CD4-positive, alpha-beta T cell (primary cell): ENCODE measurements around the gene RHOD. TPM values are rescaled to one million over a fixed set of nuclear protein-coding genes. Genes with fewer than 3 reads are reported as not detected.

Source experiments
- ATAC-seq: fragments of 200-7000 bp; cut with Tn5 transposase; one replicate; pipeline ENCODE4 v1.10.0; 2022; ENCODE audit warnings: mild to moderate bottlenecking; ENCODE audit not compliant: poor library complexity
- CTCF ChIA-PET: fragments of 350-600 bp; sonication (Branson Sonifier 250); formaldehyde crosslinking; loops from one replicate; lab custom pipeline; 2021; ENCODE audit warnings: antibody characterized with exemption, inconsistent platforms; lab: Charles Lee
- POLR2A ChIA-PET: fragments of 350-600 bp; sonication (Branson Sonifier 250); formaldehyde crosslinking; loops from one replicate; lab custom pipeline; 2021; ENCODE audit warnings: antibody characterized with exemption, inconsistent platforms; lab: Charles Lee
- DNase-seq, 14 experiments: peaks; one replicate each; pipeline ENCODE4 v3.0.0-alpha.2; 2013 to 2020; ENCODE audit warnings: mixed read lengths in 2 of 14
- H3K27ac ChIP-seq, 2 donors: one replicate each; pipeline versions ENCODE4 v1.5.1 to v1.7.0; 2013; ENCODE audit warnings: low read length in 2 of 2, low read depth in 1 of 2, mild to moderate bottlenecking in 1 of 2
- H3K27me3 ChIP-seq, 2 experiments: 1 replicate in 1 of 2; 2 replicates in 1 of 2; pipeline versions ENCODE4 v1.6.1 to v1.7.0; 2013; ENCODE audit warnings: low read length in 2 of 2, control low read depth in 1 of 2, mild to moderate bottlenecking in 1 of 2, moderate library complexity in 1 of 2; ENCODE audit not compliant: insufficient read depth in 2 of 2, control insufficient read depth in 1 of 2
- H3K36me3 ChIP-seq: one replicate; pipeline ENCODE4 v1.6.1; 2013; ENCODE audit warnings: low read length, control low read depth; ENCODE audit not compliant: insufficient read depth
- H3K4me1 ChIP-seq: one replicate; pipeline ENCODE4 v1.6.1; 2013; ENCODE audit warnings: low read length, control low read depth; ENCODE audit not compliant: insufficient read depth
- H3K4me3 ChIP-seq: one replicate; pipeline ENCODE4 v1.5.1; 2013; ENCODE audit warnings: mild to moderate bottlenecking, low read length, moderate library complexity
- H3K9me3 ChIP-seq, 2 experiments: 1 replicate in 1 of 2; 2 replicates in 1 of 2; pipeline versions ENCODE4 v1.6.1 to v1.7.0; 2013; ENCODE audit warnings: low read length in 2 of 2, mild to moderate bottlenecking in 2 of 2, control low read depth in 1 of 2, moderate library complexity in 1 of 2; ENCODE audit not compliant: control insufficient read depth in 1 of 2, insufficient read depth in 1 of 2
- H3K27ac Mint-ChIP-seq: one replicate; pipeline ENCODE4 v1.8.0; 2020; ENCODE audit warnings: mixed read lengths
- H3K27me3 Mint-ChIP-seq: one replicate; pipeline ENCODE4 v1.8.0; 2021; ENCODE audit warnings: mixed read lengths
- H3K36me3 Mint-ChIP-seq: one replicate; pipeline ENCODE4 v1.8.0; 2021; ENCODE audit warnings: low read depth, mixed read lengths
- H3K4me1 Mint-ChIP-seq: one replicate; pipeline ENCODE4 v1.8.0; 2021; ENCODE audit warnings: low read depth, mixed read lengths
- H3K4me3 Mint-ChIP-seq: one replicate; pipeline ENCODE4 v1.8.0; 2020; ENCODE audit warnings: mild to moderate bottlenecking, mixed read lengths
- H3K9me3 Mint-ChIP-seq: one replicate; pipeline ENCODE4 v1.8.0; 2020; ENCODE audit warnings: mixed read lengths
- intact Hi-C, 2 experiments: fragments of 100-400 bp; cut with DNase I in 1 of 2; cut with micrococcal nuclease in 1 of 2; formaldehyde crosslinking; loops; one replicate each; pipeline versions ENCODE4 v1.15.1 to v1.9.0; 2023 to 2025; cut with DNase I, micrococcal nuclease
- total RNA-seq, 174 experiments: library from RNA in 2 of 174; stranded (reverse) in 2 of 174; gene quantifications; one replicate each; pipeline ENCODE4 v1.2.3 and lab custom pipeline; 2021 to 2026
- TF ChIP-seq, protein P1 (sequence below): fragments of 200-600 bp; IDR thresholded peaks from one replicate; pipeline ENCODE4 v1.8.0; 2022; ENCODE audit warnings: antibody characterized with exemption, mild to moderate bottlenecking

Gene RHOD
- total RNA-seq, 2 experiments from 2014 or later, result not detected

DNA sequence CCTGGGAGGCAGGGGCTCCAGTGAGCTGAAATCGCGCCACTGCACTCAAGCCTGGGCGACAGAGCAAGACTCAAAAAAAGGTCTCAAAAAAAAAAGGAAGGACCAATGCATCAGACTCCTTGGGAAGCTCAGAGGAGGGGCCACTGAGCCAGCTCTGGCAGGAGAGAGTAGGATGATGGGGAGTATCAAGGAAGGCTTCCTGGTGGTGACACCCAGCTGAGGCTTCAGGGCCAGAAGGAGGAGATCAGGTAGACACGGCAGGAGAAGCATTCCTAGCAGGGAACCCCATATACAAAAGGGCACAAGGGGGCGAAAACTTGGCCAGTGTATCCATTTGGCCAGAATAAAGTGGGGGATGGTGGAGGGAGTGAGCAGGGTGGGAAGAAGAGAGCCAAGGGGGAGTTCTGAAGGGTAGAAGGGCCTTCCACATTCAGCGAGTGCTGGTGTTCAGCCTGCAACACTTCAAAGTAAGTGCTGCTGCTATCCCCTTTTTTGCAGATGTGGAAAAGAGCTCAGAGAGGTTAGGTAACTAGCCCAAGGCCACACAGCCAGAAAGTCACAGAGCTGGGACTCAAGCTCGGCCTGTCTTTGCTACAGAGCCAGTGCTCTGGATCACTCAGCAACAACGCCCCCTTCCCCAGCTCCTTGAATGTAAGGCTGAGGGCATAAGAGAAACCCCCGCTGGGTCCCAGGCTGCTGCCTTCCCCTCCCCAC lies 5.3 kb upstream of the RHOD start:
- no peak overlapping the region for H3K4me3 Mint-ChIP-seq
- no peaks in the 10 kb centered on the region for H3K36me3 Mint-ChIP-seq
- POLR2A ChIA-PET, result no interaction called here
- DNase-seq (no peak), ATAC-seq (no peak)
- no peak overlapping the region for H3K4me3 ChIP-seq
- CTCF ChIA-PET, result no interaction called here
- H3K4me1 Mint-ChIP-seq, result peaks cover 13% of the 10 kb centered on the region
- intact Hi-C loops, result no loop called here
- no peak overlapping the region for H3K27ac ChIP-seq
- no peaks in the 10 kb centered on the region for H3K9me3 ChIP-seq
- TF ChIP-seq, protein P1, sequence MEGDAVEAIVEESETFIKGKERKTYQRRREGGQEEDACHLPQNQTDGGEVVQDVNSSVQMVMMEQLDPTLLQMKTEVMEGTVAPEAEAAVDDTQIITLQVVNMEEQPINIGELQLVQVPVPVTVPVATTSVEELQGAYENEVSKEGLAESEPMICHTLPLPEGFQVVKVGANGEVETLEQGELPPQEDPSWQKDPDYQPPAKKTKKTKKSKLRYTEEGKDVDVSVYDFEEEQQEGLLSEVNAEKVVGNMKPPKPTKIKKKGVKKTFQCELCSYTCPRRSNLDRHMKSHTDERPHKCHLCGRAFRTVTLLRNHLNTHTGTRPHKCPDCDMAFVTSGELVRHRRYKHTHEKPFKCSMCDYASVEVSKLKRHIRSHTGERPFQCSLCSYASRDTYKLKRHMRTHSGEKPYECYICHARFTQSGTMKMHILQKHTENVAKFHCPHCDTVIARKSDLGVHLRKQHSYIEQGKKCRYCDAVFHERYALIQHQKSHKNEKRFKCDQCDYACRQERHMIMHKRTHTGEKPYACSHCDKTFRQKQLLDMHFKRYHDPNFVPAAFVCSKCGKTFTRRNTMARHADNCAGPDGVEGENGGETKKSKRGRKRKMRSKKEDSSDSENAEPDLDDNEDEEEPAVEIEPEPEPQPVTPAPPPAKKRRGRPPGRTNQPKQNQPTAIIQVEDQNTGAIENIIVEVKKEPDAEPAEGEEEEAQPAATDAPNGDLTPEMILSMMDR, result no peak
- H3K27me3 Mint-ChIP-seq, result peaks cover 8% of the 10 kb centered on the region
- H3K36me3 ChIP-seq, result no peaks in the 10 kb centered on the region
- H3K27ac Mint-ChIP-seq, result no peak overlapping the region
- H3K27me3 ChIP-seq, result peaks cover 3 to 4% of the 10 kb centered on the region in 2 experiments
- no peaks in the 10 kb centered on the region for H3K9me3 Mint-ChIP-seq
- H3K4me1 ChIP-seq, result peaks cover 11% of the 10 kb centered on the region

DNA sequence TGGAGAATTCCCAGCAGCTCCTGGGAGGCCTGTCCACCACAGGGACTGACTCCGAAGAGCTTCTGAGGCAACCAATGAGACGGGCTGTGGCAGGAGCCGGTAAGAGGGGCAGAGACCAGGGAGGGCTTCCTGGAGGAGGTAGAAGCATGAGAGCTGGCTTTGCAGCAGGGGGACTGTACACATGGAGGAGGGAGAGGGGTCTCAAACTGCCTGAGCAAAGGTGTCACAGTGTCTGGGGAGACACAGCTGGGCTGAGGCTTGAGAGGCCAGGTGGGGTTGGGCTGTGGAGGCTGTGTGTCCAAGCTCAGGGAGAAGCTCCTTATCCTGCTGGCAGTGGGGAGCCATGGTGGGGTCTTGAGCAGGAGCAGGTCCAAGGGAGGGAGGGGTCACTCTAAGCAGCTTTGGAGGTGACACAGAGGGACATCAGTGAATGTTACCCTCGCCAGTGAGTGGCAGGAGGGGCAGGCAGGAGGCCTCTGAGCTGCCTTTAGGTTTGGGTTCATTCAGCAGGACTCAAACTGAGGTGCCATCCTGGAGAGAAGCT lies 4.6 kb upstream of the RHOD start:
- Mint-ChIP-seq H3K9me3 (no peaks in the 10 kb centered on the region), H3K4me3 (no peak overlapping the region), H3K27me3 (peaks cover 8% of the 10 kb centered on the region), H3K36me3 (no peaks in the 10 kb centered on the region), H3K27ac (no peak overlapping the region), H3K4me1 (peaks cover 16% of the 10 kb centered on the region)
- intact Hi-C loops, result no loop called here
- ATAC-seq (no peak), DNase-seq (no peak)
- Histone ChIP-seq H3K27ac (no peak overlapping the region), H3K4me1 (peaks cover 16% of the 10 kb centered on the region), H3K27me3 (peaks cover 3 to 4% of the 10 kb centered on the region in 2 experiments), H3K9me3 (no peaks in the 10 kb centered on the region), H3K4me3 (no peak overlapping the region), H3K36me3 (no peaks in the 10 kb centered on the region)
- ChIA-PET POLR2A (no interaction called here), CTCF (no interaction called here)
- TF ChIP-seq, protein P1, result no peak

DNA sequence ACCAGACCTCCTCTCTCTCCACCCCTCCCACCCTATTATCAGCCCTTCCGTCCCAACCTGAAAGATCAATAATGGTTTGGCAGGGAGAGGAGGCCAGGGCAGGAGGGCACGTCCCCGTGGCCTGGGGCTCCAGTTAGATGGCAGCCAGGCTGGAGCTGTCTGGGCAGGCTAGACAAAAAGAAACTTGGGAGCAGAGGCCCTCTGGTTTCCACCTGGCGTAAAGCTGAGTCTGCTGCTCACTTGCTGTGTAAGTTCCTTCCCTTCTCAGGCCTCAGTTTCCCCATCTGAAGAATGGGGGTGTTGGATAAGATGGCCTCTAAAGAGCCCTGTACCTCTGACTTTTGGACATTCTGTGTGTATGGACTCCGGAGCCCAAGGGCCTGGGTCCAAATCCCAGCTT lies 3.8 kb upstream of the RHOD start:
- TF ChIP-seq, protein P1, result no peak
- peaks cover 8% of the 10 kb centered on the region for H3K27me3 Mint-ChIP-seq
- H3K4me1 Mint-ChIP-seq, result peaks cover 16% of the 10 kb centered on the region
- no peaks in the 10 kb centered on the region for H3K9me3 ChIP-seq
- peaks cover 3 to 9% of the 10 kb centered on the region in 2 experiments for H3K27me3 ChIP-seq
- no peaks in the 10 kb centered on the region for H3K36me3 Mint-ChIP-seq
- peaks cover 21% of the 10 kb centered on the region for H3K4me1 ChIP-seq
- no peak overlapping the region for H3K27ac ChIP-seq
- H3K9me3 Mint-ChIP-seq, result no peaks in the 10 kb centered on the region
- H3K4me3 ChIP-seq, result no peak overlapping the region
- H3K4me3 Mint-ChIP-seq, result no peak overlapping the region
- no peak for ATAC-seq
- H3K36me3 ChIP-seq, result no peaks in the 10 kb centered on the region
- ChIA-PET CTCF (interaction anchor here (0.7 to 1.0 kb wide), 2 partner anchors 22 to 66 kb away, joined by 3 read pairs; partner anchors contain the start of gene KDM2A), POLR2A (no interaction called here)
- H3K27ac Mint-ChIP-seq, result no peak overlapping the region
- no peak for DNase-seq
- intact Hi-C loops, result no loop called here
